22Rv1 (cell line): ENCODE data around the gene VPS52.

Experiments
- ZFX ChIP-seq: fragments of 450-650 bp; IDR thresholded peaks from 2 replicates; pipeline ENCODE4 v1.6.1; 2017; ENCODE audit warnings: antibody characterized with exemption, borderline replicate concordance
- TF ChIP-seq, protein P1 (sequence below): fragments of 450-650 bp; IDR thresholded peaks from 2 replicates; pipeline ENCODE4 v1.5.1; 2017; ENCODE audit warnings: mild to moderate bottlenecking

GRCh38 chr6:33249732-33250630 lies 21.7 kb downstream of the VPS52 start:
- TF ChIP-seq, protein P1, sequence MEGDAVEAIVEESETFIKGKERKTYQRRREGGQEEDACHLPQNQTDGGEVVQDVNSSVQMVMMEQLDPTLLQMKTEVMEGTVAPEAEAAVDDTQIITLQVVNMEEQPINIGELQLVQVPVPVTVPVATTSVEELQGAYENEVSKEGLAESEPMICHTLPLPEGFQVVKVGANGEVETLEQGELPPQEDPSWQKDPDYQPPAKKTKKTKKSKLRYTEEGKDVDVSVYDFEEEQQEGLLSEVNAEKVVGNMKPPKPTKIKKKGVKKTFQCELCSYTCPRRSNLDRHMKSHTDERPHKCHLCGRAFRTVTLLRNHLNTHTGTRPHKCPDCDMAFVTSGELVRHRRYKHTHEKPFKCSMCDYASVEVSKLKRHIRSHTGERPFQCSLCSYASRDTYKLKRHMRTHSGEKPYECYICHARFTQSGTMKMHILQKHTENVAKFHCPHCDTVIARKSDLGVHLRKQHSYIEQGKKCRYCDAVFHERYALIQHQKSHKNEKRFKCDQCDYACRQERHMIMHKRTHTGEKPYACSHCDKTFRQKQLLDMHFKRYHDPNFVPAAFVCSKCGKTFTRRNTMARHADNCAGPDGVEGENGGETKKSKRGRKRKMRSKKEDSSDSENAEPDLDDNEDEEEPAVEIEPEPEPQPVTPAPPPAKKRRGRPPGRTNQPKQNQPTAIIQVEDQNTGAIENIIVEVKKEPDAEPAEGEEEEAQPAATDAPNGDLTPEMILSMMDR, result no peak
- TF ChIP-seq ZFX, result no peak
